Stimulated activated naive CD8-positive, alpha-beta T cell treated with anti-CD3 and anti-CD28 coated beads, Interleukin-15, amount 100 ng/mL, for 72 hours (primary cell): Measurements from ENCODE around the gene ADAM8.
"Not testable (repeated sequence)": the region's sequence is repeated elsewhere in the genome, so short reads cannot be mapped to it uniquely, and the experiment has no call there.

Experiments used
- ATAC-seq: fragments of 150-1000 bp; cut with Tn5 transposase; 2 replicates; pipeline ENCODE4 v1.10.0; 2021; ENCODE audit warnings: mild to moderate bottlenecking, moderate library complexity
- DNase-seq, 2 donors: peaks; one replicate each; pipeline ENCODE4 v3.0.0; 2021 to 2022
- H3K27ac Mint-ChIP-seq, 2 donors: one replicate each; pipeline ENCODE4 v1.8.0; 2022; ENCODE audit warnings: mild to moderate bottlenecking in 2 of 2, mixed read lengths in 2 of 2, moderate library complexity in 2 of 2
- H3K27me3 Mint-ChIP-seq: one replicate; pipeline ENCODE4 v1.8.0; 2022; ENCODE audit warnings: mixed read lengths
- H3K4me1 Mint-ChIP-seq: one replicate; pipeline ENCODE4 v1.8.0; 2022; ENCODE audit warnings: mild to moderate bottlenecking, mixed read lengths
- H3K4me3 Mint-ChIP-seq, 2 donors: one replicate each; pipeline ENCODE4 v1.8.0; 2022; ENCODE audit warnings: mild to moderate bottlenecking in 2 of 2, mixed read lengths in 2 of 2, moderate library complexity in 1 of 2
- H3K9me3 Mint-ChIP-seq, 2 donors: one replicate each; pipeline ENCODE4 v1.8.0; 2022; ENCODE audit warnings: mixed read lengths in 2 of 2

Gene ADAM8

GRCh38 chr10:133269367-133269766 is 7.3 kb downstream of the ADAM8 start:
- no peaks in the 10 kb centered on the region for H3K9me3 Mint-ChIP-seq
- peak; percentile 6 for ATAC-seq
- H3K4me3 Mint-ChIP-seq: no peak overlapping the region

GRCh38 chr10:133268532-133268931 is 8.1 kb downstream of the ADAM8 start:
- Mint-ChIP-seq H3K27me3 (no peaks in the 10 kb centered on the region), H3K27ac (no peak overlapping the region), H3K9me3 (no peaks in the 10 kb centered on the region), H3K4me1 (peaks cover 26% of the 10 kb centered on the region), H3K4me3 (no peak overlapping the region)
- no peak for ATAC-seq
- DNase-seq: no peak

More at GRCh38 chr10:133269367-133269766, 7.3 kb downstream of the ADAM8 start:
- Mint-ChIP-seq H3K27ac (no peak overlapping the region), H3K27me3 (no peaks in the 10 kb centered on the region), H3K4me1 (peaks cover 17% of the 10 kb centered on the region)
- DNase-seq: no peak

GRCh38 chr10:133267829-133268228 is 8.8 kb downstream of the ADAM8 start:
- H3K27me3 Mint-ChIP-seq: no peaks in the 10 kb centered on the region
- H3K9me3 Mint-ChIP-seq: no peaks in the 10 kb centered on the region
- ATAC-seq: peak; percentile 29

GRCh38 chr10:133267293-133267692 is 9.4 kb downstream of the ADAM8 start:
- Mint-ChIP-seq H3K27ac (no peak overlapping the region), H3K4me3 (no peak overlapping the region), H3K27me3 (no peaks in the 10 kb centered on the region), H3K9me3 (no peaks in the 10 kb centered on the region), H3K4me1 (peaks cover 38% of the 10 kb centered on the region)
- DNase-seq (no peak), ATAC-seq (no peak)

More at GRCh38 chr10:133267829-133268228, 8.8 kb downstream of the ADAM8 start:
- H3K27ac Mint-ChIP-seq: no peak overlapping the region
- peaks cover 33% of the 10 kb centered on the region for H3K4me1 Mint-ChIP-seq
- H3K4me3 Mint-ChIP-seq: no peak overlapping the region
- DNase-seq: no peak

GRCh38 chr10:133266056-133266795 is 10.4 kb downstream of the ADAM8 start:
- DNase-seq: no peak
- no peak overlapping the region for H3K4me3 Mint-ChIP-seq
- H3K27ac Mint-ChIP-seq: no peak overlapping the region
- H3K4me1 Mint-ChIP-seq: peaks cover 43% of the 10 kb centered on the region
- H3K27me3 Mint-ChIP-seq: no peaks in the 10 kb centered on the region
- no peak for ATAC-seq
- no peaks in the 10 kb centered on the region for H3K9me3 Mint-ChIP-seq

GRCh38 chr10:133265052-133265451 is 11.6 kb downstream of the ADAM8 start:
- peaks cover 55% of the 10 kb centered on the region for H3K4me1 Mint-ChIP-seq
- not testable (repeated sequence) for H3K9me3 Mint-ChIP-seq, H3K27me3 Mint-ChIP-seq, H3K27ac Mint-ChIP-seq, DNase-seq, ATAC-seq, H3K4me3 Mint-ChIP-seq

- Mint-ChIP-seq H3K27ac (peak overlapping the region in 1 of 2 donors; percentile 71), H3K4me1 (peaks cover 61% of the 10 kb centered on the region), H3K4me3 (no peak overlapping the region), H3K27me3 (no peaks in the 10 kb centered on the region), H3K9me3 (no peaks in the 10 kb centered on the region)
- ATAC-seq: no peak
- no peak for DNase-seq
These were observed 12.2 kb downstream of the ADAM8 start for GRCh38 chr10:133264461-133264860.

- Mint-ChIP-seq H3K4me3 (no peak overlapping the region), H3K4me1 (peaks cover 69% of the 10 kb centered on the region), H3K9me3 (no peaks in the 10 kb centered on the region), H3K27me3 (no peaks in the 10 kb centered on the region), H3K27ac (peak overlapping the region in 1 of 2 donors; percentile 84)
- DNase-seq: no peak
- no peak for ATAC-seq
These were observed 13.0 kb downstream of the ADAM8 start for GRCh38 chr10:133263674-133264073.

GRCh38 chr10:133262696-133263095 is 14.0 kb downstream of the ADAM8 start:
- DNase-seq: no peak
- no peak for ATAC-seq
- H3K27me3 Mint-ChIP-seq: no peaks in the 10 kb centered on the region
- peaks cover 78% of the 10 kb centered on the region for H3K4me1 Mint-ChIP-seq
- no peak overlapping the region for H3K4me3 Mint-ChIP-seq
- no peaks in the 10 kb centered on the region for H3K9me3 Mint-ChIP-seq
- no peak overlapping the region for H3K27ac Mint-ChIP-seq

GRCh38 chr10:133261726-133262325 is 14.8 kb downstream of the ADAM8 start:
- H3K4me1 Mint-ChIP-seq: peaks cover 85% of the 10 kb centered on the region

GRCh38 chr10:133260895-133261725 is 15.6 kb downstream of the ADAM8 start:
- peak; percentile 85 to 86 for DNase-seq
- H3K9me3 Mint-ChIP-seq: no peaks in the 10 kb centered on the region
- peak overlapping the region; percentile 86 to 91 for H3K4me3 Mint-ChIP-seq
- H3K27me3 Mint-ChIP-seq: no peaks in the 10 kb centered on the region
- peaks cover 85% of the 10 kb centered on the region for H3K4me1 Mint-ChIP-seq
- ATAC-seq: peak; percentile 78
- H3K27ac Mint-ChIP-seq: peak overlapping the region; percentile 42 to 78

More at GRCh38 chr10:133261726-133262325, 14.8 kb downstream of the ADAM8 start:
- Mint-ChIP-seq H3K27me3 (no peaks in the 10 kb centered on the region), H3K4me3 (peak overlapping the region; percentile 86 to 91), H3K9me3 (no peaks in the 10 kb centered on the region), H3K27ac (no peak overlapping the region)
- DNase-seq (peak; percentile 80 to 81), ATAC-seq (peak; percentile 56)

GRCh38 chr10:133259602-133259989 is 17.1 kb downstream of the ADAM8 start:
- Mint-ChIP-seq H3K4me1 (peaks cover 70% of the 10 kb centered on the region), H3K27ac (no peak overlapping the region), H3K9me3 (no peaks in the 10 kb centered on the region), H3K4me3 (peak overlapping the region; percentile 54 to 76), H3K27me3 (no peaks in the 10 kb centered on the region)
- ATAC-seq (no peak), DNase-seq (no peak)

GRCh38 chr10:133258818-133259601 is 17.7 kb downstream of the ADAM8 start:
- Mint-ChIP-seq H3K4me1 (peaks cover 65% of the 10 kb centered on the region), H3K27ac (peak overlapping the region in 1 of 2 donors; percentile 79), H3K9me3 (no peaks in the 10 kb centered on the region), H3K4me3 (peak overlapping the region; percentile 54 to 76), H3K27me3 (no peaks in the 10 kb centered on the region)
- DNase-seq (peak; percentile 45 to 88), ATAC-seq (peak; percentile 64)

- peak overlapping the region in 1 of 2 donors; percentile 67 for H3K27ac Mint-ChIP-seq
- ATAC-seq (peak; percentile 13), DNase-seq (peak; percentile 50 to 55)
- peaks cover 57% of the 10 kb centered on the region for H3K4me1 Mint-ChIP-seq
- no peaks in the 10 kb centered on the region for H3K27me3 Mint-ChIP-seq
- H3K9me3 Mint-ChIP-seq: no peaks in the 10 kb centered on the region
- peak overlapping the region; percentile 35 to 77 for H3K4me3 Mint-ChIP-seq
These were observed 18.4 kb downstream of the ADAM8 start for GRCh38 chr10:133258066-133258817.
